Measurements from ENCODE around the gene SYCP1.
"Not testable (repeated sequence)": the region's sequence is repeated elsewhere in the genome, so short reads cannot be mapped to it uniquely, and the experiment has no call there.

The SYCP1 gene

GRCh38 chr1:114854693-114855320, at the start of gene SYCP1:
Gene SYCP1, plus strand, starts transcription at chr1:114854863. Its CDS starts 602 bp downstream, at chr1:114855465.
- no peak for DNase-seq (ENCODE audit: low read depth)

GRCh38 chr1:114819869-114820268, 34.8 kb upstream of the SYCP1 start:
- no peak for DNase-seq (ENCODE audit: low read depth)

GRCh38 chr1:114820392-114820791, 34.3 kb upstream of the SYCP1 start:
- DNase-seq (ENCODE audit: low read depth): no peak

- no peak for DNase-seq (ENCODE audit: low read depth)
These were observed 32.7 kb upstream of the SYCP1 start for GRCh38 chr1:114821978-114822377.

- DNase-seq (ENCODE audit: low read depth): no peak
These were observed 26.4 kb upstream of the SYCP1 start for GRCh38 chr1:114828251-114828650.

- not testable (repeated sequence) for DNase-seq (ENCODE audit: low read depth)
These were observed 24.6 kb upstream of the SYCP1 start for GRCh38 chr1:114830075-114830474.

- no peak for DNase-seq (ENCODE audit: low read depth)
These were observed 23.2 kb upstream of the SYCP1 start for GRCh38 chr1:114831276-114831994.

GRCh38 chr1:114832057-114832456, 22.6 kb upstream of the SYCP1 start:
- DNase-seq (ENCODE audit: low read depth): no peak

GRCh38 chr1:114833421-114833820, 21.2 kb upstream of the SYCP1 start:
- DNase-seq (ENCODE audit: low read depth): no peak

GRCh38 chr1:114844270-114844669, 10.4 kb upstream of the SYCP1 start:
- DNase-seq (ENCODE audit: low read depth): no peak

- no peak for DNase-seq (ENCODE audit: low read depth)
These were observed 1.1 kb upstream of the SYCP1 start for GRCh38 chr1:114853584-114853983.

- no peak for DNase-seq (ENCODE audit: low read depth)
These were observed 6.7 kb downstream of the SYCP1 start for GRCh38 chr1:114861384-114861783.

GRCh38 chr1:114892194-114892918, 37.7 kb downstream of the SYCP1 start:
- DNase-seq (ENCODE audit: low read depth): no peak

- DNase-seq (ENCODE audit: low read depth): no peak
These were observed 42.1 kb downstream of the SYCP1 start for GRCh38 chr1:114896795-114897194.

GRCh38 chr1:114901814-114902213, 47.2 kb downstream of the SYCP1 start:
- no peak for DNase-seq (ENCODE audit: low read depth)

- DNase-seq (ENCODE audit: low read depth): no peak
These were observed 47.7 kb downstream of the SYCP1 start for GRCh38 chr1:114902343-114902742.

GRCh38 chr1:114903480-114903879, 48.8 kb downstream of the SYCP1 start:
- DNase-seq (ENCODE audit: low read depth): no peak

- DNase-seq (ENCODE audit: low read depth): not testable (repeated sequence)
These were observed 61.1 kb downstream of the SYCP1 start for GRCh38 chr1:114915720-114916119.

GRCh38 chr1:114926607-114927006, 71.9 kb downstream of the SYCP1 start:
- DNase-seq (ENCODE audit: low read depth): no peak

- no peak for DNase-seq (ENCODE audit: low read depth)
These were observed 72.7 kb downstream of the SYCP1 start for GRCh38 chr1:114927401-114927800.

- no peak for DNase-seq (ENCODE audit: low read depth)
These were observed 101.9 kb downstream of the SYCP1 start for GRCh38 chr1:114956570-114956969.

GRCh38 chr1:114959423-114959822, 104.8 kb downstream of the SYCP1 start:
- no peak for DNase-seq (ENCODE audit: low read depth)

GRCh38 chr1:114976891-114977290, 122.2 kb downstream of the SYCP1 start:
- no peak for DNase-seq (ENCODE audit: low read depth)
